NOMO-1 treated with DMSO at 0.1 percent for 48 hours (cell line): Measurements from ENCODE around the gene HNRNPR.
"Not testable (repeated sequence)": the region's sequence is repeated elsewhere in the genome, so short reads cannot be mapped to it uniquely, and the experiment has no call there.

Experiments used
- DNase-seq: peaks from one replicate; lab custom pipeline; 2025; ENCODE audit not compliant: unreplicated experiment; lab: John Stamatoyannopoulos, UW

The HNRNPR gene

DNA sequence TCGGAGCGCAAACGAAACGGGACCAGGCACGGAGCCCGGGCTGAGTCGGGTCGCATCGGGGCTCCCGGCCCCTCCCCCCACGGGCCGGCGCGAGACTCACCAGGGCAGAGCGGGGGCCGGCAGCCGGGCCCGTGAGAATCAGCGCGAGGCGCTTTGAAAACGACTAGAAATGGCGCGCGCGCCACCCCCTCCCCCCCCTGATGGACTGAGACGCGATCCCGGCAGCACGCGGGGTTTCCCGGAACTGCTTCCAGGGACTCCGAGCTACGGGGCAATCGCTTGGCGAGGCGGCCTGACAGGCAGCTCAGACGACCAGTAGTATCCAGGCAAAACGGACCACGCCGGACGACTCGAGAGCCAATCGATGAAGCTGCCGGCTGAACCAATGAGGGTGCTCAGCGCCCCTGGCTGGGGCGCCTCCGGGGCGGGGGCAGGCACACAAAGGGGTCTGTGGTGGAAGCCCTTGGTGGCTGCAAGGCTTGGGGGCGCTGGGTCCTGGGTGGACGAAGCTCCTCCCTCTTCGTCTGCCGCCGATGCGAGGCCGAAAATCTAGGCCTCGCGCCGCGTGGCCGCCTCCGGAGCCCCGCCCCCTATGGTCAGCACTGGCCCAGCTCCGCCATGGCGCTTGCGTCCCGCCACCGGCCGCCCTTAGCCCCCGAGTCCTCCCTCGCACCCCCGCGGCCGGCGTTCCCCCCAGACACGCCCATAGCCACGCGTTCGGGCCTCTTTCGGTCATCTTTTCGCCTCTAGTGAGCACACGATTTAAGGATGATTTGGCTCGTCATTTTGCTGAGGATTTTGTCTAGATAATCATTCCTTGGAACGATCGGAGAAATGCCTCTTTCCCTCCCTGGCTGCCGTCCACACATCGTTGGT lies at the start of gene HNRNPR:
HNRNPR (minus strand) TSS at position 174 of the 876 bp plus-strand sequence. CDS start 3,276 bp downstream, outside the sequence.
- peak; percentile 99 for DNase-seq

DNA sequence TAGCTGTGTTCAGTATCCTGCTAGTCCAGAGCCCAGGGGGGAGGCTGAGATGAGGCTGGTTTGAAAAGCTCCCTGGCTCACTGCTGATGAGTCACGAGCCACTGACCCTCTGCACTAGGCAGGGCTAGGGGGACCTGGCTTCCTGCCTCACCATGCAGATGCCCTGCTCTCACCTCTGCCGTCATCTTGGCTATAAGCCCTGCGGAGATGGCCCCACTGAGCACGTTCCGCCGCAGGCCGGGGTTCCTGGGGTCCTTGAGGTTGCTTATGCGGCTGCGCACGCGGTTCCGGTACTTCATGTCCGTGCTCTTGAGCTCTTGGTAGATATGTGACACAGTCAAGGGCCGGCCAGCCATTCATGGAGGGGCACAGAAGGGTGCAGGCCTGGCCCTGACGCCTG lies 49.6 kb upstream of the HNRNPR start:
- no peak for DNase-seq

- no peak for DNase-seq
Observed at GRCh38 chr1:23392125-23392855, 48.2 kb upstream of the HNRNPR start.

- DNase-seq: peak; percentile 30
Observed at GRCh38 chr1:23389837-23390321, 45.8 kb upstream of the HNRNPR start.

DNA sequence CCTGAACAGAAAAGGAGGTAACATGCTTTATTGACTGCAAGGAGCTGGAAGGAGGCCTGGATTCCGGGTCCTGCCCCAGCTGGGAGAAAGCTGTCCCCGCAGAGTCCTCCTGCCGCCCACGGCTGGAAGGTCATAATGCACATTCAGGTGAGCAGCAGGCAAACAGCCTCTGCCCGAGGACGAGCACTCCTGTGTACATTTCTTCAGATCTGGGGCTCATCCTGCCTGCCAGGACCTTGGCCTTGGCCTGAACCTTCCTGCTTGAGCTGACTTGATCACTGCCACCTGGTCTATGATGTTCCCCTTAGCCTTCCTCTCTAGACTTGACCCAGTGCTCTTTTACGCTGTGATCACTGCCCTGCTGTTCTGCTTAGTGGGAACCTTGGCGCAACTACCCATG lies 43.4 kb upstream of the HNRNPR start:
- no peak for DNase-seq

DNA sequence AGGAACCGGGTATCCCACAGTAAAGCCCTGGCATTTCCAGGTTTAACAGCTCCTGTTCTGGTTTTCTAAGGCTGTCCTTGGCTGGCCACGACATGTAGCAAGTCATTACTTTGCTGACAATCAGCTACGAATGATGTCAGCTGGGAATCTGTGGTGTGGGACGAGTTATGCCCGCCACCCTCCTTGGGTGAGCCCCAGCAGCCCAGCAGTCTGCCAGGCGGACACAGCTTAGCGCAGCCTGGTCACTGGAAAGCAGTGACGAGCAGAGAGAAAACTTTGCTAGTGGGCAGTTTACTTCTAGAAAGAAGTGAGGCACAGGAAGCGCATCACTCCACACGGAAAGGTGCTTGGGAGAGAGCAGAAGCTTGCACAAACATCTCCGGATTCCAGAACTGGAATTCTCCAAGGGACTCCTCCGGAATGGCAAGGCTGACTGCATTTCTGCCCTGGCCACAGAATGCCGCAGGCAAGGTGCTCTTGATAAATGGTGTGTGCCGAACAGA lies 41.1 kb upstream of the HNRNPR start:
- DNase-seq: no peak

DNA sequence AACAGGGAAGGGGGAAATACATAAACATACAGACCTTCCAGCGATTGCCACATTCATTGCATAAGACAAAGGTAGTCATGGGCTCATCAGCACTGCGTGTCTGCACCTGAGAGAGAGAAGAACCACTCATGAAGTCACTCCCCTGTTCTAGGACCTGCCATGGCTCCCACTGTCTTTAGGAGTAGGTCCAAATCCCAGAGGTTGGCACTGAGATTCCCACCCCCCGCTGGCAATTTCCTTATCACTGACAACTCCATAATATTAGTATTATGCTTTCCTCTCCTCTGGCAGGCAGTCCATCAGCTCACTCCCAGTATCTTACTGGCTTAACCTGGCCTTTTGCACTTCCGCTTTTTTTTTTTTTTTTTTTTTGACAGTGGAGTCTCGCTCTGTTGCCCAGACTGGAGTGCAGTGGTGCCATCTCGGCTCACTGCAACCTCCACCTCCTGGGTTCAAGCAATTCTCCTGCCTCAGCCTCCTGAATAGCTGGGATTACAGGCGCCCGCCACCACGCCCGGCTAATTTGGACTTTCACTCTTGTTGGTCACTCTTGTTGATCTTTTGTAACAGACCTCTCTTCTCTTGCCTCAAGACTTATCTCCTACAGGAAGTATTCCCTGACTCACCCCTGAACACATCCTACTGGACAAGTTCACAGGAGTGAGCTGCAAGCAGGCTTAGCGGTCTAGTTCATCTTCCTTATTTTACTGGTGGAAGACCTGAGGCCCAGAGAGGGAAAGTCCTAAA lies 40.4 kb upstream of the HNRNPR start:
- no peak for DNase-seq

- DNase-seq: no peak
Observed at GRCh38 chr1:23383577-23384311, 39.7 kb upstream of the HNRNPR start.

- peak; percentile 70 for DNase-seq
Observed at GRCh38 chr1:23381233-23381885, 37.3 kb upstream of the HNRNPR start.

GRCh38 chr1:23380719-23381118 lies 36.6 kb upstream of the HNRNPR start:
- DNase-seq: no peak

DNA sequence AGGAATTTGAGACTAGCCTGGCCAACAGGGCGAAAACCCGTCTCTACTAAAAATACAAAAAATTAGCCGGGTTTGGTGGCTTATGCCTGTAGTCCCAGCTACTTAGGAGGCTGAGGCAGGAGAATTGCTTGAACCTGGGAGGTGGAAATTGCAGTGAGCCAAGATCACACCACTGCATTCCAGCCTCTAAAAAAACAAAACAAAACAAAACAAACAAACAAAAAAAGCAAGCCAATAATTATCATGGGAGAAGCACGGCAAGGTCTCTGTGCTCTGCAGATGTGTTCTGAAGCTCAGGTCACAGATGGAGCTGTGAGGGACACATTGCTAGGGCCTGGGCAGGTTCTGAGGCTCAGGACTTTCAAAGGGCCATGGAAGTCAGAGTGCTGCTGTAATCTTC lies 36.2 kb upstream of the HNRNPR start:
- not testable (repeated sequence) for DNase-seq

GRCh38 chr1:23376890-23377811 lies 33.1 kb upstream of the HNRNPR start:
- no peak for DNase-seq

DNA sequence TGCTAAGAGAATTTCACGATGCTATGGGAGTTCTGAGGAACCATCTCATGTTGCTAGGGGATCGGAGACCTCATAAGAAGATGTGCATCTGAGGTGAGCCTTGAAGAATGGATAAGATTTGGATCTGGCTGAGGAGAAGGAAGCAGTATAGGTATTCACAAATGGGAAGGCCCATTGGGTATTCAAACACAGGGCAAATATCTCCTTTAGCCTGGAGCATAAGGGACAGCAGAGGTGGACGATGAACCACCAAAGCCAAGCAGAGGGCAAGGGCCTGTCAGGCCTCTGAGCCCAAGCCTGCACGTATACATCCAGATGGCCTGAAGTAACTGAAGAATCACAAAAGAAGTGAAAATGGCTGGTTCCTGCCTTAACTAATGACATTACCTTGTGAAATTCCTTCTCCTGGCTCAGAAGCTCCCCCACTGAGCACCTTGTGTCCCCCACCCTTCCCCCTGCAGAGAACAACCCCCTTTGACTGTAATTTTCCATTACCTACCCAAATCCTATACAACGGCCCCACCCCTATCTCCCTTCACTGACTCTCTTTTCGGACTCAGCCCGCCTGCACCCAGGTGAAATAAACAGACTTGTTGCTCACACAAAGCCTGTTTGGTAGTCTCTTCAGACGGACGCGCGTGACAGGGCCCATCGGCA lies 30.1 kb upstream of the HNRNPR start:
- not testable (repeated sequence) for DNase-seq

DNA sequence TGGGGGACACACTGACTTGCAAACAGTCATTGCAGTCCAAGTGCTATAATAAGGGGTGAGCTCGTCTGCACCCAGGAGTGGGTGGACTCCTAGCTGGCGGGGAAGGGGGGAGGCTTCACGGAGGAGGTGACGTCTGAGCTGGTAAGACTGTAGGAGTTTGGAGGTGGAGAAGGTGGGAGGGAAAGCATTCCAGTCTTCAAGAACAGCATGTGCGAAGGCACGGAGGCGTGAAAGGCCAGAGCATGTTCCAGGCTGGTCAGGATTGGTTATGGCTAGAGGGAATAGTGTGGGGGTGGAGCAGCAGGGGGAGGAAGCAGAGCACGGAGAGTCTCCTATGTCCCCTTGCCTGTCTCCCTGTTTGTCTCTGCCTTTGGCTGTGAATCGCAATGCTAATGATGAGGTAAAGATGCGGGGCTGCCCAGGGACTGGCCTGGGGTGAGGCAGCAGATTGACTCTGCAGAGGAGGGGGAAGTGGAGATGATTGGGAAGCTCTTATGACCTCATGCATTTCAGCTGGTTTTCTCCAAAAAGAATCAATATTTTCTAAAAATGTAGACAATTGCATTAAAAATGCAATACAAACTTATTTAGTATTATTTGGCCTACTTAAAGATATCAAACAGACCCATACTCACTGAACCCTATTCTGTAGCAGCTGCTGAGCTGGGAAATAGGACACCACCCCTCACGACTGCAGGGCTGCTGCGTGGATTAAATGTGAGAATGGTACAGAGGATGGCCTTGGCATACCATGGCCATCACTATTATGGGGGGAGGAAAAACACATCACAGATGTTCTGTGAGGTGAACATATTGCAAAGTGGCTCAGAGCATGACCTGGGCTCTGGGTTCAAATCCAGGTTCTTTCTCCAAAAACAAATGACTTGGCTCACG lies 28.1 kb upstream of the HNRNPR start:
- no peak for DNase-seq

DNA sequence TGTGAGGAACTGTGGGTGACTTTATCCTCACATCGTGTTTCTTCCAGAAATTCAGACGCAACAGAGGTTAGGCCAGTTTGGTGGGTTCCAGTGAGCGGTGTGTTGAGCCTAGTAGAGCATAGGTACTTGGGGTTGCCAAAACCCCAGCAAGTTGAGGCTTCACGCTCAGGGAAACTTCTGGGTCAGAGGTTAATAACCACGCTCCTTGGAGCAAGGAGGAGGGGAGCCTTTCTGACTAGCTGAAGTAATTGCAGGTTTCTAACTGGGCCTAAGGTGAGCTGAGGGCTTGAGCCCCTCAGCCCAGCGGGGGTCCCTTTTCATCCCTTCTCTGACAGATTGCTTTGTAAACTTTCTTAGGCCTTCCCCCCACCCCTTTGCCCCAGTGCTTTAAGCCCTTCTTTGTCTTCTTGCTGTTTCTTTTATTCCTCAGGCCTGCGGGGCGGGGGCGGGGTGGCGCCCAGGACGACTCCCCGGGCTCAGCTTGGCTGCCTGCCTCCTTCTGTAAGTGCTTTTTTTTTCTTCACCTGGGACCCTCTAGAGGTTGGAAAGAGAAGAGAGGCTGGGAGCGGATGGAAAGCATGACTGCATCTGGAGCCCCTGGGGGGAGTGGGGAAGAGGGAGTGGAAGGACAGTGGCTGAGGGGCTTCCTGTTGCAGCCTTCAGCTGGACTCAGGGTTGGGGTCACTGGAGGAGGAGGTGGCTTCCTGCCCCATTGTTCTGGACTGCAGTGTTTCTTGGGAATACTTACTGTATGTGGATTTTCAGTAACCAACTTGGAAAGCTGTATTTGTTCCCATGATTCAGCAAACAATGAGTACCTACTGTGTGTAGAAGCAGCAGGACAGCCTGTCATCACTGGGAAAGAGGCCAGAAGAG lies 26.9 kb upstream of the HNRNPR start:
- DNase-seq: no peak

- no peak for DNase-seq
Observed at GRCh38 chr1:23370330-23370708, 26.2 kb upstream of the HNRNPR start.
